Natural killer cell (primary cell): ENCODE results near the gene ZNF835. TPM values are rescaled to one million over a fixed set of nuclear protein-coding genes. Genes with fewer than 3 reads are reported as not detected.

Experiments used
- ATAC-seq, 3 donors: fragments of 150-1000 bp in 2 of 3; fragments of 200-7000 bp in 1 of 3; cut with Tn5 transposase; 1 replicate in 1 of 3; 2 replicates in 2 of 3; pipeline ENCODE4 v1.10.0; 2021; ENCODE audit warnings: mild to moderate bottlenecking in 2 of 3, moderate library complexity in 2 of 3
- DNase-seq, 2 donors: peaks; one replicate each; pipeline versions ENCODE4 v3.0.0 to v3.0.0-alpha.2; 2013 to 2021; ENCODE audit warnings: mixed read lengths in 1 of 2
- H3K27ac ChIP-seq: one replicate; pipeline ENCODE4 v1.5.1; 2013; ENCODE audit warnings: mild to moderate bottlenecking, low read length
- H3K27me3 ChIP-seq: one replicate; pipeline ENCODE4 v1.6.1; 2013; ENCODE audit warnings: low read length; ENCODE audit not compliant: control insufficient read depth, insufficient read depth
- H3K36me3 ChIP-seq: one replicate; pipeline ENCODE4 v1.6.1; 2013; ENCODE audit warnings: low read length; ENCODE audit not compliant: control insufficient read depth, insufficient read depth
- H3K4me1 ChIP-seq: one replicate; pipeline ENCODE4 v1.6.1; 2013; ENCODE audit warnings: low read length; ENCODE audit not compliant: control insufficient read depth, insufficient read depth
- H3K4me3 ChIP-seq: one replicate; pipeline ENCODE4 v1.5.1; 2013; ENCODE audit warnings: low read length
- H3K9me3 ChIP-seq: one replicate; pipeline ENCODE4 v1.6.1; 2013; ENCODE audit warnings: low read length; ENCODE audit not compliant: control insufficient read depth, insufficient read depth
- H3K27ac Mint-ChIP-seq, 2 donors: one replicate each; pipeline ENCODE4 v1.8.0; 2022; ENCODE audit warnings: mild to moderate bottlenecking in 2 of 2, mixed read lengths in 2 of 2, moderate library complexity in 1 of 2
- H3K27me3 Mint-ChIP-seq, 2 donors: one replicate each; pipeline ENCODE4 v1.8.0; 2022; ENCODE audit warnings: low read depth in 2 of 2, mixed read lengths in 2 of 2
- H3K36me3 Mint-ChIP-seq: one replicate; pipeline ENCODE4 v1.8.0; 2022; ENCODE audit warnings: mixed read lengths
- H3K4me1 Mint-ChIP-seq, 2 donors: one replicate each; pipeline ENCODE4 v1.8.0; 2022; ENCODE audit warnings: mixed read lengths in 2 of 2
- H3K4me3 Mint-ChIP-seq: one replicate; pipeline ENCODE4 v1.8.0; 2022; ENCODE audit warnings: mild to moderate bottlenecking, moderate library complexity, mixed read lengths
- H3K9me3 Mint-ChIP-seq, 2 donors: one replicate each; pipeline ENCODE4 v1.8.0; 2022; ENCODE audit warnings: mixed read lengths in 2 of 2
- WGBS: methylation state at CpG from one replicate; pipeline ENCODE4 v1.1.7; 2013; ENCODE audit warnings: missing lambda C conversion rate; ENCODE audit not compliant: insufficient coverage; 5-methylcytosine and 5-hydroxymethylcytosine counted together
- intact Hi-C: fragments of 100-400 bp; cut with micrococcal nuclease; formaldehyde crosslinking; loops from one replicate; pipeline ENCODE4 v1.14.2; 2022
- total RNA-seq, 4 donors: library from RNA; stranded (reverse); fragments of 120-200 nt in 1 of 4; gene quantifications; one replicate each; pipeline versions ENCODE4 v1.2.3 to v1.2.4, GENCODE V29; 2013 to 2022
- TF ChIP-seq, protein P1 (sequence below): fragments of 200-600 bp; IDR thresholded peaks from one replicate; pipeline ENCODE4 v1.8.0; 2022; ENCODE audit warnings: antibody characterized with exemption

Gene ZNF835
- total RNA-seq, 3 donors from 2014 or later (not counting 1 experiment from before 2014, with no cell fraction given): 0.18 to 2.1 (median 0.92) TPM

GRCh38 chr19:56710437-56710836 is 38.9 kb upstream of the ZNF835 start:
- Mint-ChIP-seq H3K36me3 (no peaks in the 10 kb centered on the region), H3K9me3 (peaks cover 10 to 19% of the 10 kb centered on the region in 2 donors), H3K4me3 (no peak overlapping the region), H3K27me3 (no peaks in the 10 kb centered on the region), H3K27ac (no peak overlapping the region), H3K4me1 (no peaks in the 10 kb centered on the region)
- no peaks in the 10 kb centered on the region for H3K4me1 ChIP-seq
- no peaks in the 10 kb centered on the region for H3K27me3 ChIP-seq
- H3K36me3 ChIP-seq: no peaks in the 10 kb centered on the region
- no peak overlapping the region for H3K27ac ChIP-seq
- TF ChIP-seq, protein P1, sequence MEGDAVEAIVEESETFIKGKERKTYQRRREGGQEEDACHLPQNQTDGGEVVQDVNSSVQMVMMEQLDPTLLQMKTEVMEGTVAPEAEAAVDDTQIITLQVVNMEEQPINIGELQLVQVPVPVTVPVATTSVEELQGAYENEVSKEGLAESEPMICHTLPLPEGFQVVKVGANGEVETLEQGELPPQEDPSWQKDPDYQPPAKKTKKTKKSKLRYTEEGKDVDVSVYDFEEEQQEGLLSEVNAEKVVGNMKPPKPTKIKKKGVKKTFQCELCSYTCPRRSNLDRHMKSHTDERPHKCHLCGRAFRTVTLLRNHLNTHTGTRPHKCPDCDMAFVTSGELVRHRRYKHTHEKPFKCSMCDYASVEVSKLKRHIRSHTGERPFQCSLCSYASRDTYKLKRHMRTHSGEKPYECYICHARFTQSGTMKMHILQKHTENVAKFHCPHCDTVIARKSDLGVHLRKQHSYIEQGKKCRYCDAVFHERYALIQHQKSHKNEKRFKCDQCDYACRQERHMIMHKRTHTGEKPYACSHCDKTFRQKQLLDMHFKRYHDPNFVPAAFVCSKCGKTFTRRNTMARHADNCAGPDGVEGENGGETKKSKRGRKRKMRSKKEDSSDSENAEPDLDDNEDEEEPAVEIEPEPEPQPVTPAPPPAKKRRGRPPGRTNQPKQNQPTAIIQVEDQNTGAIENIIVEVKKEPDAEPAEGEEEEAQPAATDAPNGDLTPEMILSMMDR: no peak
- no peak for DNase-seq
- no CpG with 5 or more reads among the region's 1 CpG for WGBS
- no peak overlapping the region for H3K4me3 ChIP-seq
- H3K9me3 ChIP-seq: peaks cover 16% of the 10 kb centered on the region
- no peak for ATAC-seq
- intact Hi-C loops: loop anchor here (2.0 kb wide), 1 partner anchor 34 kb away; no protein-coding TSS in a partner anchor

GRCh38 chr19:56707821-56708220 is 36.3 kb upstream of the ZNF835 start:
- peaks cover 12 to 21% of the 10 kb centered on the region in 2 donors for H3K9me3 Mint-ChIP-seq
- Histone ChIP-seq H3K9me3 (peaks cover 16% of the 10 kb centered on the region), H3K27ac (no peak overlapping the region), H3K4me3 (no peak overlapping the region), H3K36me3 (no peaks in the 10 kb centered on the region), H3K27me3 (no peaks in the 10 kb centered on the region), H3K4me1 (no peaks in the 10 kb centered on the region)
- no peaks in the 10 kb centered on the region for H3K27me3 Mint-ChIP-seq
- intact Hi-C loops: no loop called here
- H3K36me3 Mint-ChIP-seq: peaks cover 9% of the 10 kb centered on the region
- ATAC-seq: no peak
- no peaks in the 10 kb centered on the region for H3K4me1 Mint-ChIP-seq
- DNase-seq: no peak
- no peak overlapping the region for H3K4me3 Mint-ChIP-seq
- 79% methylated on average over 1 of the region's 3 CpGs for WGBS
- TF ChIP-seq, protein P1: no peak
- H3K27ac Mint-ChIP-seq: no peak overlapping the region

DNA sequence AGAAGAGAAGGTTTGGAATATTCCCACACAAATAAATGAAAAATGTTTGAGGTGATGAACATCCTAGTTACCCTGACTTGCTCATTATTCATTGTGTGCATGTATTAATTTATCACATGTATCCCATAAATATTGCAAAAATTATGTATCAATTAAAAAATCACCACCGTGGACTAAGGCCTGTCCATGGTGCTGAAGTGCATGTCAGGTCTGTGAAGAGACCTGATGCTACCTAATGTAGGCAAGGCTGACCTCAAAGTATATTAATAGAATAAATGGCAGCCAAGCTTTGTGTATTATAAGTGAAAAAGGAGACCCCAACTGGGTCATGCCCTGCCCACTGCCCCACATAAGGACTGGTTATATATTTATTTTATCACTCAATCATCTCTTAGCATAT is 34.4 kb upstream of the ZNF835 start:
- Histone ChIP-seq H3K27me3 (no peaks in the 10 kb centered on the region), H3K4me1 (no peaks in the 10 kb centered on the region), H3K27ac (no peak overlapping the region), H3K9me3 (peaks cover 11% of the 10 kb centered on the region), H3K36me3 (no peaks in the 10 kb centered on the region), H3K4me3 (no peak overlapping the region)
- ATAC-seq (no peak), DNase-seq (no peak)
- intact Hi-C loops: no loop called here
- no peak overlapping the region for H3K27ac Mint-ChIP-seq
- H3K9me3 Mint-ChIP-seq: peaks cover 17 to 24% of the 10 kb centered on the region in 2 donors
- TF ChIP-seq, protein P1: no peak
- no peaks in the 10 kb centered on the region for H3K4me1 Mint-ChIP-seq
- no peaks in the 10 kb centered on the region for H3K27me3 Mint-ChIP-seq
- H3K4me3 Mint-ChIP-seq: no peak overlapping the region
- H3K36me3 Mint-ChIP-seq: peaks cover 19% of the 10 kb centered on the region
- 64% methylated on average over 1 of the region's 1 CpG for WGBS

- DNase-seq (no peak), ATAC-seq (no peak)
- Mint-ChIP-seq H3K36me3 (peaks cover 19% of the 10 kb centered on the region), H3K27ac (no peak overlapping the region), H3K4me1 (no peaks in the 10 kb centered on the region), H3K27me3 (no peaks in the 10 kb centered on the region), H3K4me3 (no peak overlapping the region), H3K9me3 (peaks cover 15 to 16% of the 10 kb centered on the region in 2 donors)
- intact Hi-C loops: no loop called here
- Histone ChIP-seq H3K4me3 (no peak overlapping the region), H3K4me1 (no peaks in the 10 kb centered on the region), H3K27me3 (no peaks in the 10 kb centered on the region), H3K27ac (no peak overlapping the region), H3K36me3 (no peaks in the 10 kb centered on the region), H3K9me3 (peaks cover 10% of the 10 kb centered on the region)
- no CpG with 5 or more reads among the region's 1 CpG for WGBS
- TF ChIP-seq, protein P1: no peak
Observed at GRCh38 chr19:56701895-56702294, 30.3 kb upstream of the ZNF835 start.
